SU-DHL-6 (cell line): ENCODE data around the gene ORAI2.

Source experiments
- H2AFZ ChIP-seq: fragments of 200-600 bp; sonication (generic); 2 replicates; pipeline ENCODE4 v1.6.1; 2014; ENCODE audit warnings: low read depth, mild to moderate bottlenecking, moderate library complexity, mixed read lengths, antibody characterized with exemption, low read length; ENCODE audit not compliant: severe bottlenecking
- H3F3A ChIP-seq: fragments of 200-600 bp; shearing (Covaris generic); 2 replicates; pipeline ENCODE4 v1.6.0; 2016; ENCODE audit warnings: antibody characterized with exemption, mild to moderate bottlenecking; ENCODE audit not compliant: insufficient read depth
- H3K27ac ChIP-seq: fragments of 200-600 bp; sonication (generic); 2 replicates; pipeline ENCODE4 v1.5.1; 2016; ENCODE audit warnings: low read depth, mild to moderate bottlenecking, low read length, moderate library complexity, mixed read lengths
- H3K27me3 ChIP-seq: fragments of 200-600 bp; sonication (generic), shearing (Covaris generic); 2 replicates; pipeline ENCODE4 v1.6.0; 2014; ENCODE audit warnings: mild to moderate bottlenecking, low read length
- H3K36me3 ChIP-seq: fragments of 200-600 bp; sonication (generic); 2 replicates; pipeline ENCODE4 v1.6.1; 2014; ENCODE audit warnings: mild to moderate bottlenecking, low read length, mixed read lengths
- H3K4me2 ChIP-seq: fragments of 300-600, 200-600 bp; shearing (Covaris generic), sonication (generic); 2 replicates; pipeline ENCODE4 v1.6.0; 2014; ENCODE audit warnings: low read length, low read depth, mild to moderate bottlenecking; ENCODE audit not compliant: poor library complexity, severe bottlenecking
- H3K4me3 ChIP-seq: fragments of 200-600 bp; sonication (generic); 2 replicates; pipeline ENCODE4 v1.5.1; 2014; ENCODE audit warnings: antibody characterized with exemption, low read length, mild to moderate bottlenecking, mixed read lengths; ENCODE audit not compliant: insufficient read depth, poor library complexity, severe bottlenecking
- H3K79me2 ChIP-seq: fragments of 200-600 bp; sonication (generic); 2 replicates; pipeline ENCODE4 v1.6.1; 2014; ENCODE audit warnings: mild to moderate bottlenecking, low read length, moderate library complexity; ENCODE audit not compliant: insufficient read depth
- H3K9ac ChIP-seq: fragments of 200-600 bp; sonication (generic); 2 replicates; pipeline ENCODE4 v1.7.0; 2014; ENCODE audit warnings: mild to moderate bottlenecking, low read length
- H3K9me2 ChIP-seq: fragments of 200-600 bp; sonication (generic); replicated peaks from 2 replicates; pipeline ENCODE4 v1.6.1; 2014; ENCODE audit warnings: low read length; ENCODE audit not compliant: insufficient read depth
- H3K9me3 ChIP-seq: fragments of 200-600 bp; sonication (generic); 2 replicates; pipeline ENCODE4 v1.6.1; 2014; ENCODE audit warnings: low read length, mixed read lengths; ENCODE audit not compliant: insufficient read depth
- H4K20me1 ChIP-seq: fragments of 200-600 bp; sonication (generic); 2 replicates; pipeline ENCODE4 v1.6.1; 2014; ENCODE audit warnings: low read depth, mild to moderate bottlenecking, antibody characterized with exemption, low read length, moderate library complexity, mixed read lengths
- EZH2phosphoT487 ChIP-seq: fragments of 200-600 bp; sonication (generic), shearing (Covaris generic); conservative IDR thresholded peaks from 2 replicates; pipeline ENCODE4 v1.6.1; 2018; ENCODE audit warnings: mild to moderate bottlenecking, antibody characterized with exemption, low read length, moderate library complexity, mixed read lengths
- TF ChIP-seq, protein P1 (sequence below): fragments of 200-600 bp; sonication (generic); IDR thresholded peaks from one replicate; pipeline ENCODE4 v1.5.1; 2017; ENCODE audit warnings: antibody characterized with exemption, mild to moderate bottlenecking, low read length, moderate library complexity; ENCODE audit not compliant: insufficient read depth, poor library complexity, severe bottlenecking

Gene ORAI2

DNA sequence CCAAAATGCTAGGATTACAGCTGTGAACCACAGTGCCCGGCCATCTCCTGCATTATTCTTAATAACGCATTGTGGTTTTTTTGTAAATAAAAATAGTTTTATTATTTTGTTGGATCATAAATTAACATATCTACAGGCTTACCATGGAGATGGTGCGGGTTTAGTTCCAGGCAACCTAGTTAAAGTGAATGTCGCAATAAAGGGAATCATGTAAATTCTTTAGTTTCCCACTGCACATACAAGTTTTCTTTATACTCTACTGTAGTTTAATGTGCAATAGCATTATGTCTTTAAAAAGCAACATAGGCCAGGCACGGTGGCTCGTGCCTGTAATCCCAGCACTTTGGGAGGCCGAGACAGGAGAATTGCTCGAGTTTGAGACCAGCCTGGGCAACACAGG lies 34.8 kb upstream of the ORAI2 start:
- Histone ChIP-seq H2AFZ (no peak overlapping the region), H3K27me3 (no peaks in the 10 kb centered on the region), H3K9ac (no peak overlapping the region), H3K4me3 (no peak overlapping the region), H4K20me1 (no peaks in the 10 kb centered on the region; the same call in 1 of the 2 replicates), H3F3A (peaks cover 53% of the 10 kb centered on the region), H3K27ac (no peak overlapping the region), H3K36me3 (peaks cover 26% of the 10 kb centered on the region), H3K4me2 (no peak overlapping the region), H3K9me3 (no peaks in the 10 kb centered on the region), H3K9me2 (no peaks in the 10 kb centered on the region), H3K79me2 (peaks cover 12% of the 10 kb centered on the region)
- TF ChIP-seq, protein P1, sequence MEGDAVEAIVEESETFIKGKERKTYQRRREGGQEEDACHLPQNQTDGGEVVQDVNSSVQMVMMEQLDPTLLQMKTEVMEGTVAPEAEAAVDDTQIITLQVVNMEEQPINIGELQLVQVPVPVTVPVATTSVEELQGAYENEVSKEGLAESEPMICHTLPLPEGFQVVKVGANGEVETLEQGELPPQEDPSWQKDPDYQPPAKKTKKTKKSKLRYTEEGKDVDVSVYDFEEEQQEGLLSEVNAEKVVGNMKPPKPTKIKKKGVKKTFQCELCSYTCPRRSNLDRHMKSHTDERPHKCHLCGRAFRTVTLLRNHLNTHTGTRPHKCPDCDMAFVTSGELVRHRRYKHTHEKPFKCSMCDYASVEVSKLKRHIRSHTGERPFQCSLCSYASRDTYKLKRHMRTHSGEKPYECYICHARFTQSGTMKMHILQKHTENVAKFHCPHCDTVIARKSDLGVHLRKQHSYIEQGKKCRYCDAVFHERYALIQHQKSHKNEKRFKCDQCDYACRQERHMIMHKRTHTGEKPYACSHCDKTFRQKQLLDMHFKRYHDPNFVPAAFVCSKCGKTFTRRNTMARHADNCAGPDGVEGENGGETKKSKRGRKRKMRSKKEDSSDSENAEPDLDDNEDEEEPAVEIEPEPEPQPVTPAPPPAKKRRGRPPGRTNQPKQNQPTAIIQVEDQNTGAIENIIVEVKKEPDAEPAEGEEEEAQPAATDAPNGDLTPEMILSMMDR, result no peak
- no peak for TF ChIP-seq EZH2phosphoT487

DNA sequence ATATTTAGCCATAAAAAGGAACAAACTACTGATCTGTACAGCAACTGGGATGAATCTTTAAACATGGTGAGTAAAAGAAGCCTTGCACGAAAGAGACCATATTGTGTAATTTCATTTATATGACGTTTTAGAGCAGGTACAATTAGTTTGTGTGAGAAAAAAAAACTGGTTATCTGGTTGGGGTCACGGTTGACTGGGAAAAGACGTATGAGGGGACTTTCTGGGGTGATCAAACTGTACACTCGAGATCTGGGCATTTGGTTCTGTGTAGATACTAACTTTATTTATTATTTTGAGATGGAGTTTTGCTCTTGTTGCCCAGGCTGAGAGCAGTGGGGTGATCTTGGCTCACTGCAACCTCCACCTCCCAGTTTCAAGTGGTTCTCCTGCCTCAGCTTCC lies 33.0 kb upstream of the ORAI2 start:
- H3K36me3 ChIP-seq, result peaks cover 29% of the 10 kb centered on the region
- peaks cover 14% of the 10 kb centered on the region for H3K79me2 ChIP-seq

DNA sequence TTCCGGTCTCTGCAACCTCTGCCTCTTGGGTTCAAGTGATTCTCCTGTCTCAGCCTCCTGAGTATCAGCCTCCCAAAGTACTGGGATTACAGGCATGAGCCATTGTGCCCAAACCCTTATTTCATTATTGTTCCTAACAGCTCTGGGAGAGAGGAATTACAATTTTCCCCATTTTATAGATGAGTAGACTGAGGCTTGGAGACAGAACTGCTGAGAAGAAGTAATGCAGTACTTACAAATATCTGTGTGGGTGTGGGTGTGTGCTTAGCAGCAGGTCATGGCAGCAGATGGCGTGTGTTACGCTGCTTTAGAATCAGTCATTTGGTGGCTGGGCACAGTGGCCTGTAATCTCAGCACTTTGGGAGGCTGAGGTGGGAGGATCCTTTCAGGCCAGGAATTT lies 29.8 kb upstream of the ORAI2 start:
- Histone ChIP-seq H3K9me3 (no peaks in the 10 kb centered on the region), H3K4me3 (no peak overlapping the region), H3K79me2 (0 out of 2 replicates have a peak, but pooled peaks cover 7% of the 10 kb centered on the region), H3K36me3 (peaks cover 36% of the 10 kb centered on the region), H3K4me2 (no peak overlapping the region), H3K9ac (peak overlapping the region; percentile 0; the same call in 1 of the 2 replicates), H4K20me1 (no peaks in the 10 kb centered on the region), H3K27me3 (no peaks in the 10 kb centered on the region), H2AFZ (no peak overlapping the region), H3K27ac (peak overlapping the region; percentile 85), H3F3A (peaks cover 65% of the 10 kb centered on the region), H3K9me2 (no peaks in the 10 kb centered on the region)
- no peak for TF ChIP-seq EZH2phosphoT487
- TF ChIP-seq, protein P1, result no peak

More for the DNA sequence above, 33.0 kb upstream of the ORAI2 start:
- H3K4me3 ChIP-seq, result no peak overlapping the region
- peaks cover 46% of the 10 kb centered on the region for H3F3A ChIP-seq
- H3K9me2 ChIP-seq, result no peaks in the 10 kb centered on the region
- H3K27me3 ChIP-seq, result no peaks in the 10 kb centered on the region
- no peak overlapping the region for H3K9ac ChIP-seq
- no peak overlapping the region for H2AFZ ChIP-seq
- H4K20me1 ChIP-seq, result no peaks in the 10 kb centered on the region; the same call in 1 of the 2 replicates
- no peak overlapping the region for H3K4me2 ChIP-seq
- TF ChIP-seq EZH2phosphoT487, result no peak
- TF ChIP-seq, protein P1, result no peak
- H3K27ac ChIP-seq, result peak overlapping the region; percentile 29
- H3K9me3 ChIP-seq, result no peaks in the 10 kb centered on the region
